HepG2 (cell line): Measurements from ENCODE around the gene TMEM95. TPM values are rescaled to one million over a fixed set of nuclear protein-coding genes. Genes with fewer than 3 reads are reported as not detected.
A peak's percentile ranks its signal among the peaks of the same experiment; 100 is the strongest.

Experiments used
- ARNT ChIP-seq: fragments of 450-650 bp; IDR thresholded peaks from 2 replicates; pipeline ENCODE4 v1.6.1; 2017
- CBFB ChIP-seq: sonication (generic); formaldehyde crosslinking; IDR thresholded peaks from 2 replicates; pipeline ENCODE4 v1.4.0; 2020; ENCODE audit warnings: missing genetic modification reagents
- CC2D1A ChIP-seq: sonication (generic); formaldehyde crosslinking; IDR thresholded peaks from 2 replicates; pipeline ENCODE4 v1.8.1; 2023; ENCODE audit warnings: mild to moderate bottlenecking, missing genetic modification reagents
- CEBPB ChIP-seq: IDR thresholded peaks from 2 replicates; pipeline ENCODE4 v1.6.1; 2011; ENCODE audit warnings: low read depth, low read length, improper control_type of control experiment, borderline replicate concordance
- DRAP1 ChIP-seq: IDR thresholded peaks from 2 replicates; pipeline ENCODE4 v1.6.1; 2016; ENCODE audit warnings: missing genetic modification reagents, missing compliant biosample characterization
- ETV5 ChIP-seq: IDR thresholded peaks from 2 replicates; pipeline ENCODE4 v1.6.1; 2018; ENCODE audit warnings: missing biosample characterization, missing genetic modification reagents, inconsistent platforms, borderline replicate concordance
- GABPA ChIP-seq, 2 experiments: IDR thresholded peaks; 2 replicates each; pipeline ENCODE4 v1.6.1; 2011 to 2016; ENCODE audit warnings: low read depth in 2 of 2, low read length in 1 of 2, missing biosample characterization in 1 of 2, missing genetic modification characterization in 1 of 2
- GMEB1 ChIP-seq: sonication (generic); formaldehyde crosslinking; IDR thresholded peaks from 2 replicates; pipeline ENCODE4 v1.5.1; 2020; ENCODE audit warnings: missing genetic modification reagents, mild to moderate bottlenecking, borderline replicate concordance
- HDAC1 ChIP-seq: sonication (generic); formaldehyde crosslinking; IDR thresholded peaks from 2 replicates; pipeline ENCODE4 v1.5.1; 2020; ENCODE audit warnings: mild to moderate bottlenecking, missing genetic modification reagents
- MIER3 ChIP-seq: IDR thresholded peaks from 2 replicates; pipeline ENCODE4 v1.6.1; 2016; ENCODE audit warnings: missing compliant biosample characterization, borderline replicate concordance
- MYC ChIP-seq: sonication (generic); formaldehyde crosslinking; IDR thresholded peaks from 2 replicates; pipeline ENCODE4 v1.9.0; 2021; ENCODE audit warnings: missing genetic modification reagents, borderline replicate concordance
- NFYC ChIP-seq: IDR thresholded peaks from 2 replicates; pipeline ENCODE4 v1.6.1; 2016; ENCODE audit warnings: missing genetic modification reagents, missing compliant biosample characterization
- PHF5A ChIP-seq: IDR thresholded peaks from one replicate; pipeline ENCODE4 v1.6.1; 2018; ENCODE audit warnings: low read depth, missing genetic modification reagents; ENCODE audit not compliant: unreplicated experiment
- PHF8 ChIP-seq: sonication (generic); formaldehyde crosslinking; IDR thresholded peaks from 2 replicates; pipeline ENCODE4 v1.5.0; 2020; ENCODE audit warnings: missing genetic modification reagents
- SKI ChIP-seq: fragments of 450-650 bp; IDR thresholded peaks from one replicate; pipeline ENCODE4 v1.6.1; 2018; ENCODE audit warnings: mild to moderate bottlenecking; ENCODE audit not compliant: partially characterized antibody
- SP1 ChIP-seq, 2 experiments: fragments of 450-650 bp in 1 of 2; sonication (generic) in 1 of 2; formaldehyde crosslinking in 1 of 2; IDR thresholded peaks; 2 replicates each; pipeline versions ENCODE4 v1.4.0 to v1.6.1; 2016 to 2020; ENCODE audit warnings: missing genetic modification reagents in 1 of 2
- STAG1 ChIP-seq: sonication (generic); formaldehyde crosslinking; IDR thresholded peaks from 2 replicates; pipeline ENCODE4 v1.4.0; 2020; ENCODE audit warnings: missing genetic modification reagents
- TOPORS ChIP-seq: sonication (generic); formaldehyde crosslinking; IDR thresholded peaks from 2 replicates; pipeline ENCODE4 v1.8.0; 2023; ENCODE audit warnings: mild to moderate bottlenecking, missing genetic modification reagents
- ZNF12 ChIP-seq: sonication (generic); formaldehyde crosslinking; IDR thresholded peaks from 2 replicates; pipeline ENCODE4 v1.5.0; 2020; ENCODE audit warnings: missing genetic modification reagents
- ZNF205 ChIP-seq: IDR thresholded peaks from 2 replicates; pipeline ENCODE4 v1.6.1; 2018; ENCODE audit warnings: missing biosample characterization, missing genetic modification reagents
- ZNF274 ChIP-seq: sonication (generic); formaldehyde crosslinking; IDR thresholded peaks from 2 replicates; pipeline ENCODE4 v1.5.1; 2020; ENCODE audit warnings: mild to moderate bottlenecking, missing genetic modification reagents
- ZNF567 ChIP-seq: sonication (generic); formaldehyde crosslinking; IDR thresholded peaks from 2 replicates; pipeline ENCODE4 v1.8.1; 2023; ENCODE audit warnings: mild to moderate bottlenecking, missing genetic modification reagents, borderline replicate concordance
- polyA plus RNA-seq, 8 experiments: library from polyadenylated mRNA; depleted of rRNA in 3 of 8; stranded (reverse) in 7 of 8; unstranded in 1 of 8; fragments of >200 nt; fragmentation: Illumina TruSeq in 4 of 8; extraction: Trizol in 4 of 8; gene quantifications; 2 replicates each; pipeline versions ENCODE4 v1.2.1 to v1.2.3, GENCODE V29; 2011 to 2016; ENCODE audit warnings: low read depth in 4 of 8, missing spikeins in 1 of 8, mixed read lengths in 1 of 8; ENCODE audit not compliant: insufficient read depth in 1 of 8
- total RNA-seq, 5 experiments: library from RNA; depleted of rRNA; stranded (reverse); fragments of >200 nt; fragmentation: Illumina TruSeq; extraction: Trizol; gene quantifications; 2 replicates each; pipeline ENCODE4 v1.2.3, GENCODE V29; 2016; ENCODE audit warnings: low read depth in 1 of 5
- TF ChIP-seq, protein P1 (sequence below): IDR thresholded peaks from 2 replicates; pipeline ENCODE4 v1.6.1; 2016; ENCODE audit warnings: missing compliant biosample characterization, missing genetic modification reagents, borderline replicate concordance
- TF ChIP-seq, protein P2 (sequence below): sonication (generic); formaldehyde crosslinking; IDR thresholded peaks from 2 replicates; pipeline ENCODE4 v1.5.0; 2020; ENCODE audit warnings: missing genetic modification reagents

TMEM95 gene
- total and polyA plus RNA-seq, 2 of the 13 experiments (the other 11 are each of a cell fraction or from before 2014, with no cell fraction given), result not detected

DNA sequence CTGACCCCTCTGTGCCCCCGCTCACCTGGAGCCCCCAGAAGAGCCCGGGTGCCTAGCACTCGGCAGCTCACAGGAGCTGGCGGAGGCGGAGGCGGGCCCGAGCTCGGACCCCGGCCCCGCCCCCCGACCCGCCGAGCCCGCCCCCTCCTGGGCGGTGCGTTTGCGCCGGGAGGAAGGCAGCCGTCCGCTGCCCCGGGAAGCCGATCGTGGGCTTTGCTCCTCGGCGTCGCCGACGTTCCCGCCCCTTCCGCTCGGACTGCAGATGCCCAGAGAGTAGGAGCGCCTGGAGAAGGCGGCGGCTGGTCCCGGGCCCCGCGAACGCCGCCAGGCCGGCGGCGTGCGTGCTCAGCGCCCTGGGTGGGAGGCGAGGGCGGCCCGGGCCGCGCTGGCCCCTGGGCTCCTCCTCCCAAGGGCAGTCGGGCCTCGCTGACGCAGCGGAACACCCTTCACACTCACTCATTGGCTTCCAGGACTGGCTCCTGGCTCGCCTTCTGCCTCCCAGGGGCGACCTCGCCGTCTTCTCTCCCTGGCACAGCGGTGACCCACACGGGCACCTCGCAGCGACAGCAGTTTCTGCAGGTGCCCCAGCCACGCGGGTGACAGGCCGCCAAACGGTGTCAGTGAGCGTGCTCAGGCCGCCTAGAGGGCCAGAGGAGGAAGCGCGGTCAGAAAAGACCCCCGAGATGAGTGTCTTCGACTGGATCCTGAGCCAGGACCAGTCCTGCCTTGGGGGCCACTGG, 39.7 kb downstream of the TMEM95 start, which contains the start of gene PLSCR3 (continued):
- TF ChIP-seq, protein P1, sequence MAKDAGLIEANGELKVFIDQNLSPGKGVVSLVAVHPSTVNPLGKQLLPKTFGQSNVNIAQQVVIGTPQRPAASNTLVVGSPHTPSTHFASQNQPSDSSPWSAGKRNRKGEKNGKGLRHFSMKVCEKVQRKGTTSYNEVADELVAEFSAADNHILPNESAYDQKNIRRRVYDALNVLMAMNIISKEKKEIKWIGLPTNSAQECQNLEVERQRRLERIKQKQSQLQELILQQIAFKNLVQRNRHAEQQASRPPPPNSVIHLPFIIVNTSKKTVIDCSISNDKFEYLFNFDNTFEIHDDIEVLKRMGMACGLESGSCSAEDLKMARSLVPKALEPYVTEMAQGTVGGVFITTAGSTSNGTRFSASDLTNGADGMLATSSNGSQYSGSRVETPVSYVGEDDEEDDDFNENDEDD (CRISPR knock-in tag), result peak; percentile 62; the same call in 1 of the 2 replicates
- TF ChIP-seq GMEB1 (CRISPR knock-in tag), result peak; percentile 42; the same call in 1 of the 2 replicates
- peak; percentile 62 for TF ChIP-seq GABPA (IDR thresholded peaks at IDR 0.05; ENCODE audit: low read depth, low read length)
- TF ChIP-seq GABPA (CRISPR knock-in tag; IDR thresholded peaks at IDR 0.05; ENCODE audit: low read depth), result peak; percentile 69
- TF ChIP-seq MYC (CRISPR knock-in tag), result peak; percentile 81; the same call in 1 of the 2 replicates
- TF ChIP-seq NFYC (CRISPR knock-in tag), result 0 out of 2 replicates have a peak, but pooled peaks have one; percentile 36
- TF ChIP-seq ZNF567 (CRISPR knock-in tag), result no peak
- peak; percentile 28 for TF ChIP-seq PHF5A (CRISPR knock-in tag)
- peak; percentile 6; the same call in 1 of the 2 replicates for TF ChIP-seq CEBPB
- peak; percentile 32 for TF ChIP-seq SKI
- TF ChIP-seq MIER3, result peak; percentile 44; the same call in 1 of the 2 replicates
- no peak for TF ChIP-seq STAG1 (CRISPR knock-in tag)
- TF ChIP-seq CC2D1A (CRISPR knock-in tag), result 0 out of 2 replicates have a peak, but pooled peaks have one; percentile 54
- no peak for TF ChIP-seq DRAP1 (CRISPR knock-in tag)
- 0 out of 2 replicates have a peak, but pooled peaks have one; percentile 67 for TF ChIP-seq ZNF274
- TF ChIP-seq ETV5 (CRISPR knock-in tag), result peak; percentile 31
- no peak for TF ChIP-seq SP1 (IDR thresholded peaks at IDR 0.05)
- peak; percentile 53; the same call in 1 of the 2 replicates for TF ChIP-seq SP1 (CRISPR knock-in tag; IDR thresholded peaks at IDR 0.05)
- TF ChIP-seq PHF8, result peak; percentile 65
- TF ChIP-seq CBFB (CRISPR knock-in tag), result 0 out of 2 replicates have a peak, but pooled peaks have one; percentile 25
- TF ChIP-seq TOPORS, result peak; percentile 73; the same call in 1 of the 2 replicates
- 0 out of 2 replicates have a peak, but pooled peaks have one; percentile 38 for TF ChIP-seq ZNF12
- 0 out of 2 replicates have a peak, but pooled peaks have one; percentile 31 for TF ChIP-seq ZNF205 (CRISPR knock-in tag)
- peak; percentile 67 for TF ChIP-seq HDAC1
- TF ChIP-seq, protein P2, sequence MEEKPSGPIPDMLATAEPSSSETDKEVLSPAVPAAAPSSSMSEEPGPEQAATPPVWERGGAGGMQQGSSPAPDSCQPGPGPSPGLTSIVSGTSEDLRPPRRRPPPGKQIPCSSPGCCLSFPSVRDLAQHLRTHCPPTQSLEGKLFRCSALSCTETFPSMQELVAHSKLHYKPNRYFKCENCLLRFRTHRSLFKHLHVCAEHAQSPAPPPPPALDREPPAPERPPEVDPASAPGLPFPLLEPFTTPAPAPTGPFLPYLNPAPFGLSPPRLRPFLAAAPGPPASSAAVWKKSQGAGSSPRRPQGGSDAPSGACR (CRISPR knock-in tag), result no peak
- TF ChIP-seq ARNT, result no peak
